Muscle of arm (tissue), 14 donors: ENCODE results near the gene MAGEA12. TPM values are rescaled to one million over a fixed set of nuclear protein-coding genes. Genes with fewer than 3 reads are reported as not detected.
"Not testable (repeated sequence)": the region's sequence is repeated elsewhere in the genome, so short reads cannot be mapped to it uniquely, and the experiment has no call there.

Source experiments
- DNase-seq: peaks from one replicate; pipeline ENCODE4 v3.0.0-alpha.2; 2013
- long read RNA-seq, 11 donors: transcript quantifications; one replicate each; lab custom pipeline, GENCODE V29; 2026
- polyA plus RNA-seq, 12 donors: library from polyadenylated mRNA; unstranded; fragments of 120-200 nt; gene quantifications; one replicate each; pipeline ENCODE4 v1.2.1, GENCODE V29; 2013; ENCODE audit not compliant: insufficient read length in 12 of 12

The MAGEA12 gene, protein sequence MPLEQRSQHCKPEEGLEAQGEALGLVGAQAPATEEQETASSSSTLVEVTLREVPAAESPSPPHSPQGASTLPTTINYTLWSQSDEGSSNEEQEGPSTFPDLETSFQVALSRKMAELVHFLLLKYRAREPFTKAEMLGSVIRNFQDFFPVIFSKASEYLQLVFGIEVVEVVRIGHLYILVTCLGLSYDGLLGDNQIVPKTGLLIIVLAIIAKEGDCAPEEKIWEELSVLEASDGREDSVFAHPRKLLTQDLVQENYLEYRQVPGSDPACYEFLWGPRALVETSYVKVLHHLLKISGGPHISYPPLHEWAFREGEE
- not detected for polyA plus RNA-seq
- long read RNA-seq, donor 1: 0 reads
- long read RNA-seq, donor 2: 0 reads
- long read RNA-seq, donor 3: 0 reads
- long read RNA-seq, donor 4: 0 reads
- long read RNA-seq, donor 5: 0 reads
- long read RNA-seq, donor 6: 0 reads
- long read RNA-seq, donor 7: 0 reads
- long read RNA-seq, donor 8: 0 reads
- long read RNA-seq, donor 9: 0 reads
- long read RNA-seq, donor 10: 0 reads
- long read RNA-seq, donor 11: 0 reads

DNA sequence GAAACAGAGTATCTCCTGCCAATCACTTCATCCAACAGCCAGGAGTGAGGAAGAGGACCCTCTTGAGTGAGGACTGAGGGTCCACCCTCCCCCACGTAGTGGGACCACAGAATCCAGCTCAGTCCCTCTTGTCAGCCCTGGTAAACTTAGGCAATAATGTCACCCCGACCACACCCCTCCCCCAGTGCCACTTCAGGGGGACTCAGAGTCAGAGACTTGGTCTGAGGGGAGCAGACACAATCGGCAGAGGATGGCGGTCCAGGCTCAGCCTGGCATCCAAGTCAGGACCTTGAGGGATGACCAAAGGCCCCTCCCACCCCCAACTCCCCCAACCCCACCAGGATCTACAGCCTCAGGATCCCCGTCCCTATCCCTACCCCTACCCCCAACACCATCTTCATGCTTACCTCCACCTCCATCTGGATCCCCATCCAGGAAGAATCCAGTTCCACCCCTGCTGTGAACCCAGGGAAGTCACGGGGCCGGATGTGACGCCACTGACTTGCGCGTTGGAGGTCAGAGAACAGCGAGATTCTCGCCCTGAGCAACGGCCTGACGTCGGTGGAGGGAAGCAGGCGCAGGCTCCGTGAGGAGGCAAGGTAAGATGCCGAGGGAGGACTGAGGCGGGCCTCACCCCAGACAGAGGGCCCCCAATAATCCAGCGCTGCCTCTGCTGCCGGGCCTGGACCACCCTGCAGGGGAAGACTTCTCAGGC, at the start of gene MAGEA12, which contains the start of gene CSAG1:
TSS of gene MAGEA12 (plus strand) at position 497 of the 715 bp plus-strand sequence. CDS start 2,405 bp downstream, outside the sequence.
TSS of gene CSAG1 (minus strand) at position 461 of the 715 bp plus-strand sequence. CDS start 1,261 bp downstream, outside the sequence.
- no peak for DNase-seq

DNA sequence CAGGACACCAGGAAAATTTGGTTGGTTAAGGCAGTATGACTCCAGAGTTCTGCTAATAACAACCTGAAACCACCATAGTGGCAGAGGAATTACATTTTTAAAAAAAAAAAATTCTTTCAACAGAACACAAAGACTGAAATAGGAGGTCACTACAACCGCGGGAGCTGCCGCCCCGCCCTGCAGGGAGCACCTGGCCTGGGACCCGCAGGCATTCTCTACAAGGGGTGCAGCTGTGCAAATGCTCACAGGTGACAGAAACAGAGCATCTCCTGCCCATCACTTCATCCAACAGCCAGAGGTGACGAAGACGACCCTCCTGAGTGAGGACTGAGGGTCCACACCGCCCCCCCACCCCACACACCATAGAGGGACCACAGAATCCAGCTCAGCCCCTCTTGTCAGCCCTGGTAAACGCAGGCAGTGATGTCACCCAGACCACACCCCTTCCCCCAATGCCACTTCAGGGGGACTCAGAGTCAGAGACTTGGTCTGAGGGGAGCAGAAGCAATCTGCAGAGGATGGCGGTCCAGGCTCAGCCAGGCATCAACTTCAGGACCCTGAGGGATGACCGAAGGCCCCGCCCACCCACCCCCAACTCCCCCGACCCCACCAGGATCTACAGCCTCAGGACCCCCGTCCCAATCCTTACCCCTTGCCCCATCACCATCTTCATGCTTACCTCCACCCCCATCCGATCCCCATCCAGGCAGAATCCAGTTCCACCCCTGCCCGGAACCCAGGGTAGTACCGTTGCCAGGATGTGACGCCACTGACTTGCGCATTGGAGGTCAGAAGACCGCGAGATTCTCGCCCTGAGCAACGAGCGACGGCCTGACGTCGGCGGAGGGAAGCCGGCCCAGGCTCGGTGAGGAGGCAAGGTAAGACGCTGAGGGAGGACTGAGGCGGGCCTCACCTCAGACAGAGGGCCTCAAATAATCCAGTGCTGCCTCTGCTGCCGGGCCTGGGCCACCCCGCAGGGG, 35.3 kb upstream of the MAGEA12 start, which contains the start of gene MAGEA3:
TSS of gene MAGEA3 (plus strand) at position 843 of the 980 bp plus-strand sequence. CDS start 2,039 bp downstream, outside the sequence.
- DNase-seq: not testable (repeated sequence)

DNA sequence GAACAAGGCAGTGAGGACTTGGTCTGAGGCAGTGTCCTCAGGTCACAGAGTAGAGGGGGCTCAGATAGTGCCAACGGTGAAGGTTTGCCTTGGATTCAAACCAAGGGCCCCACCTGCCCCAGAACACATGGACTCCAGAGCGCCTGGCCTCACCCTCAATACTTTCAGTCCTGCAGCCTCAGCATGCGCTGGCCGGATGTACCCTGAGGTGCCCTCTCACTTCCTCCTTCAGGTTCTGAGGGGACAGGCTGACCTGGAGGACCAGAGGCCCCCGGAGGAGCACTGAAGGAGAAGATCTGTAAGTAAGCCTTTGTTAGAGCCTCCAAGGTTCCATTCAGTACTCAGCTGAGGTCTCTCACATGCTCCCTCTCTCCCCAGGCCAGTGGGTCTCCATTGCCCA, 33.2 kb upstream of the MAGEA12 start:
- DNase-seq: not testable (repeated sequence)

DNA sequence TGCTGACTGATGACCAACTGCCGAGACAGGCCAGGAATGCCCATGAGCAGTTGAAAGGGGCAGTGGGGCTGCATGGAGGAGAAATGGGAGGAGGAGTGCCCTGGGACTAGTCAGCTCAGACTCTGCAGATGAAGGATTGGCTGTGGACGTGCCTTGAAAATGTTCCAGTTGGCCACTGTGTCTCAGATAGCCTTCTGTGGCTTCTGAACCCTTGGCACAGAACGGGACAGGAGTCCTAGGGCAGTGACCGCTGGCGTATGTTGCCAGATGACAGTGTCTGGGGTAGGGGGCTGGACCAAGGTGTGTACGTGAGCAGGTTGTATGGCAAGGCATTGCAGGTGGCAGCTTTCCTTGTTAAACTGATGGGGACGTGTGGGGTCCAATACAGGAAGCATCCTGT, 27.1 kb upstream of the MAGEA12 start:
- DNase-seq: not testable (repeated sequence)

DNA sequence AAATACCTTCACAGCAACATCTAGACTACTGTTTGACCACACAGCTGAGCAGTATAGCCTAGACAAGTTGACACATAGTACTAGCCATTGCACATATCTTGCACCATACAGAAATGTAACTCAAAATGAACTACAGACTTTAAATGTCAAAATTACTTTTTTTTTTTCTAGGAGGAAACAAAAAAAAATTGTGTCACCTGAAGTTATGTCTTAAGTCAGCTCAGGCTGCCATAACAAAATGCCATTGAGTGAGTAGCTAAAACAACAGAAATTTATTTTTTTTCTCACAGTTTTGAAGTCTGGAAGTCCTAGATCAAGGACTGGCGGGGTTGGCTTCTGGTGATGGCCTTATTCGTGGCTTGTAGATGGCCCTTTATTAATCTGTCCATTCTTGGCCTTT, 24.4 kb upstream of the MAGEA12 start, which contains the start of gene CSAG2:
TSS of gene CSAG2 (minus strand) at position 101 of the 400 bp plus-strand sequence. CDS start 161 bp downstream, outside the sequence.
- not testable (repeated sequence) for DNase-seq

DNA sequence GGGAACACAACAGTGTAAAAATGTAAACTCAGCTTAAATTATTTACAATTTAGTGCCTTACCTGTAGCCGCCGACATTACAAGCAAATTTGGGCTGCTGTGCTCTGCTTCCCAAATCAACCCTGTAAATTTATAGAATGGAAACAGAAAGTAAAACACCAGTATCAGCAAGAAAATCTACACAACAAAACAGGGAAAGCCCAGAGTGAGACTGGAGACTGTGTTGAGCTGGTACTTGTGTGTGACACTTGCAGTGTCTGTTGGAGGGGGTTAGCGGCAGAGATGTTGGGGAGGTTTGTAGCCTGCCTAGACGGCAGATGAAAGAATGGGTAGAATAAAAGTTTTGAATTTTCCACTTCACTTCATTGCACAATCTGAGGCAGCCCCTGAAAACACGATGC, 20.4 kb upstream of the MAGEA12 start:
- DNase-seq: not testable (repeated sequence)

DNA sequence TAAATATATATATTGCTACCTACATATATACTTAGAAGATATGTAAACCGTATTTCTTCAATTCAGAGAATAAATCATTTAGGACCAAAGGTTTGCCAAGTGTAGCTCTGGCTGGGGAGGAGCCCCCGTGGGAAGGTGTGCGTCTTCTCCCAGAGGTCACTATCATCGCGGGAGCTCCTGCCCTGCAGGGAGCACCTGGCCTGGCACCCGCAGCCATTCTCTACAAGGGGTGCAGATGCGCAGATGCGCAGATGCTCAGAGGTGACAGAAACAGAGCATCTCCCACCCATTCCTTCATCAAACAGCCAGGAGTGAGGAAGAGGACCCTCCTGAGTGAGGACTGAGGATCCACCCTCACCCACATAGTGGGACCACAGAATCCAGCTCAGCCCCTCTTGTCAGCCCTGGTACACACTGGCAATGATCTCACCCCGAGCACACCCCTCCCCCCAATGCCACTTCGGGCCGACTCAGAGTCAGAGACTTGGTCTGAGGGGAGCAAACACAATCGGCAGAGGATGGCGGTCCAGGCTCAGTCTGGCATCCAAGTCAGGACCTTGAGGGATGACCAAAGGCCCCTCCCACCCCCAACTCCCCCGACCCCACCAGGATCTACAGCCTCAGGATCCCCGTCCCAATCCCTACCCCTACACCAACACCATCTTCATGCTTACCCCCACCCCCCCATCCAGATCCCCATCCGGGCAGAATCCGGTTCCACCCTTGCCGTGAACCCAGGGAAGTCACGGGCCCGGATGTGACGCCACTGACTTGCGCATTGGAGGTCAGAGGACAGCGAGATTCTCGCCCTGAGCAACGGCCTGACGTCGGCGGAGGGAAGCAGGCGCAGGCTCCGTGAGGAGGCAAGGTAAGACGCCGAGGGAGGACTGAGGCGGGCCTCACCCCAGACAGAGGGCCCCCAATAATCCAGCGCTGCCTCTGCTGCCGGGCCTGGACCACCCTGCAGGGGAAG, 19.5 kb upstream of the MAGEA12 start, which contains the start of gene MAGEA2B:
TSS of gene MAGEA2B (plus strand) at position 814 of the 973 bp plus-strand sequence. CDS start 2,479 bp downstream, outside the sequence.
- DNase-seq: not testable (repeated sequence)

DNA sequence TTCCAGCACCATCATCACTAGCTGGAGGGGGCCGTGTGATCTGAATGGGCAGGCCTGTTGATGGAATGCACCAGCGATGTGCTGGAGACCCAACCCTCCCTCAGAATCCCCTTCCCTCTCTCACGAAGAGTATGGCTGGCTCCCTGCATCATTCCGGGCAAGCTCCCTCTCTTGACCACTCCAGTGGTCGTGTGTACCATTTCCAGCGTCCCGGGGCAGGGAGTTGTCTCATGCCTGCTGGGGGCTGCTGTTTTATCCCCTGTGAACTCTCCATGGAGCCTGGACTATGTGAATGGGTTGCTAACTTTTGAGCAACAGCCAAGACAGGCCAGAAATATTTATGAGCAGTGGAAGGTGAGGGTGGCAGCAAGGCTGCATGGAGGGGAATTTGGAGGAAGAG, 8.1 kb upstream of the MAGEA12 start:
- DNase-seq: no peak

DNA sequence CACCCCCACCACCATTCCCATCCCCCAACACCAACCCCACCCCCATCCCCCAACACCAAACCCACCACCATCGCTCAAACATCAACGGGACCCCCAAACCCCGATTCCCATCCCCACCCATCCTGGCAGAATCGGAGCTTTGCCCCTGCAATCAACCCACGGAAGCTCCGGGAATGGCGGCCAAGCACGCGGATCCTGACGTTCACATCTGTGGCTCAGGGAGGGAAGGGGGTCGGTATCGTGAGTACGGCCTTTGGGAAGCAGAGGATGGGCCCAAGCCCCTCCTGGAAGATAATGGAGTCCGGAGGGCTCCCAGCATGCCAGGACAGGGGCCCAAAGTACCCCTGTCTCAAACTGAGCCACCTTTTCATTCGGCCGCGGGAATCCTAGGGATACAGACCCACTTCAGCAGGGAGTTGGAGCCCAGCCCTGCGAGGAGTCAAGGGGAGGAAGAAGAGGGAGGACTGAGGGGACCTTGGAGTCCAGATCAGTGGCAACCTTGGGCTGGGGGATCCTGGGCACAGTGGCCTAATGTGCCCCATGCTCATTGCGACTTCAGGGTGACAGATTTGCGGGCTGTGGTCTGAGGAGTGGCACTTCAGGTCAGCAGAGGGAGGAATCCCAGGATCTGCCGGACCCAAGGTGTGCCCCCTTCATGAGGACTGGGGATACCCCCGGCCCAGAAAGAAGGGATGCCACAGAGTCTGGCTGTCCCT, 744 bp downstream of the MAGEA12 start:
- not testable (repeated sequence) for DNase-seq

DNA sequence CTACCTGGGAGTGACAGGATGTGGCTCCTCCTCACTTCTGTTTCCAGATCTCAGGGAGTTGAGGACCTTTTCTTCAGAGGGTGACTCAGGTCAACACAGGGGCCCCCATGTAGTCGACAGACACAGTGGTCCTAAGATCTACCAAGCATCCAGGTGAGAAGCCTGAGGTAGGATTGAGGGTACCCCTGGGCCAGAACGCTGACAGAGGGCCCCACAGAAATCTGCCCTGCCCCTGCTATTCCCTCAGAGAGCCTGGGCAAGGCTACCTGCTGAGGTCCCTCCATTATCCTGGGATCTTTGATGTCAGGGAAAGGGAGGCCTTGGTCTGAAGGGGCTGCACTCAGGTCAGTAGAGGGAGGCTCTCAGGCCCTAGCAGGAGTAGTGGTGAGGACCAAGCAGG, 1.5 kb downstream of the MAGEA12 start:
- no peak for DNase-seq

DNA sequence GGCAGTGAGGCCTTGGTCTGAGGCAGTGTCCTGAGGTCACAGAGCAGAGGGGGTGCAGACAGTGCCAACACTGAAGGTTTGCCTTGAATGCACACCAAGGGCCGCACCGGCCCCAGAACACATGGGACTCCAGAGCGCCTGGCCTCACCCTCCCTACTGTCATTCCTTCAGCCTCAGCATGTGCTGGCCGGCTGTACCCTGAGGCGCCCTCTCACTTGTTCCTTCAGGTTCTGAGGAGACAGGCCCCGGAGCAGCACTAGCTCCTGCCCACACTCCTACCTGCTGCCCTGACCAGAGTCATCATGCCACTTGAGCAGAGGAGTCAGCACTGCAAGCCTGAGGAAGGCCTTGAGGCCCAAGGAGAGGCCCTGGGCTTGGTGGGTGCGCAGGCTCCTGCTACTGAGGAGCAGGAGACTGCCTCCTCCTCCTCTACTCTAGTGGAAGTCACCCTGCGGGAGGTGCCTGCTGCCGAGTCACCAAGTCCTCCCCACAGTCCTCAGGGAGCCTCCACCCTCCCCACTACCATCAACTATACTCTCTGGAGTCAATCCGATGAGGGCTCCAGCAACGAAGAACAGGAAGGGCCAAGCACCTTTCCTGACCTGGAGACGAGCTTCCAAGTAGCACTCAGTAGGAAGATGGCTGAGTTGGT, 2.4 kb downstream of the MAGEA12 start:
- no peak for DNase-seq

DNA sequence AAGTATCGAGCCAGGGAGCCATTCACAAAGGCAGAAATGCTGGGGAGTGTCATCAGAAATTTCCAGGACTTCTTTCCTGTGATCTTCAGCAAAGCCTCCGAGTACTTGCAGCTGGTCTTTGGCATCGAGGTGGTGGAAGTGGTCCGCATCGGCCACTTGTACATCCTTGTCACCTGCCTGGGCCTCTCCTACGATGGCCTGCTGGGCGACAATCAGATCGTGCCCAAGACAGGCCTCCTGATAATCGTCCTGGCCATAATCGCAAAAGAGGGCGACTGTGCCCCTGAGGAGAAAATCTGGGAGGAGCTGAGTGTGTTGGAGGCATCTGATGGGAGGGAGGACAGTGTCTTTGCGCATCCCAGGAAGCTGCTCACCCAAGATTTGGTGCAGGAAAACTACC, 3.0 kb downstream of the MAGEA12 start:
- not testable (repeated sequence) for DNase-seq

DNA sequence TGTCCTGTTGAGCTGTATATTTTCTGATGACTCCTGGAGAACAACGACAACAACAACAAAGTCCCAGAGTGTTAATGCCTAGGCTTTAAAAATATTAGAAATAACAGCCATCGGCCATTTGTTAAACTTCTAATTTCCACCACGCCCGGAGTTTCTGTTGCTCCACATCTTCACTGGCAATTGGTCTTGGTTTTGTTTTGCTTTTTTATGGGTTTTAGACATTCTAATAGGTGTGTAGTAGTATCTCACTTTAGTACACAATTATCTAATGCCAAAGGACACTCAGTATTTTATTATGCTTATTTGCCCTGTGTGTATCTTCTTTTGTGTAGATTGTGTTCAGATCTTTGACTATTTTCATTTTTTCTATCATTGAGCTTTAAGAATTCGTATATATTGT, 5.0 kb downstream of the MAGEA12 start:
- no peak for DNase-seq

DNA sequence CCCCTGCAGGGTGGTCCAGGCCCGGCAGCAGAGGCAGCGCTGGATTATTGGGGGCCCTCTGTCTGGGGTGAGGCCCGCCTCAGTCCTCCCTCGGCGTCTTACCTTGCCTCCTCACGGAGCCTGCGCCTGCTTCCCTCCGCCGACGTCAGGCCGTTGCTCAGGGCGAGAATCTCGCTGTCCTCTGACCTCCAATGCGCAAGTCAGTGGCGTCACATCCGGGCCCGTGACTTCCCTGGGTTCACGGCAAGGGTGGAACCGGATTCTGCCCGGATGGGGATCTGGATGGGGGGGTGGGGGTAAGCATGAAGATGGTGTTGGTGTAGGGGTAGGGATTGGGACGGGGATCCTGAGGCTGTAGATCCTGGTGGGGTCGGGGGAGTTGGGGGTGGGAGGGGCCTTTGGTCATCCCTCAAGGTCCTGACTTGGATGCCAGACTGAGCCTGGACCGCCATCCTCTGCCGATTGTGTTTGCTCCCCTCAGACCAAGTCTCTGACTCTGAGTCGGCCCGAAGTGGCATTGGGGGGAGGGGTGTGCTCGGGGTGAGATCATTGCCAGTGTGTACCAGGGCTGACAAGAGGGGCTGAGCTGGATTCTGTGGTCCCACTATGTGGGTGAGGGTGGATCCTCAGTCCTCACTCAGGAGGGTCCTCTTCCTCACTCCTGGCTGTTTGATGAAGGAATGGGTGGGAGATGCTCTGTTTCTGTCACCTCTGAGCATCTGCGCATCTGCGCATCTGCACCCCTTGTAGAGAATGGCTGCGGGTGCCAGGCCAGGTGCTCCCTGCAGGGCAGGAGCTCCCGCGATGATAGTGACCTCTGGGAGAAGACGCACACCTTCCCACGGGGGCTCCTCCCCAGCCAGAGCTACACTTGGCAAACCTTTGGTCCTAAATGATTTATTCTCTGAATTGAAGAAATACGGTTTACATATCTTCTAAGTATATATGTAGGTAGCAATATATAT, 20.4 kb downstream of the MAGEA12 start, which contains the start of gene MAGEA2:
TSS of gene MAGEA2 (minus strand) at position 157 of the 965 bp plus-strand sequence. CDS start 2,479 bp downstream, outside the sequence.
- DNase-seq: not testable (repeated sequence)

DNA sequence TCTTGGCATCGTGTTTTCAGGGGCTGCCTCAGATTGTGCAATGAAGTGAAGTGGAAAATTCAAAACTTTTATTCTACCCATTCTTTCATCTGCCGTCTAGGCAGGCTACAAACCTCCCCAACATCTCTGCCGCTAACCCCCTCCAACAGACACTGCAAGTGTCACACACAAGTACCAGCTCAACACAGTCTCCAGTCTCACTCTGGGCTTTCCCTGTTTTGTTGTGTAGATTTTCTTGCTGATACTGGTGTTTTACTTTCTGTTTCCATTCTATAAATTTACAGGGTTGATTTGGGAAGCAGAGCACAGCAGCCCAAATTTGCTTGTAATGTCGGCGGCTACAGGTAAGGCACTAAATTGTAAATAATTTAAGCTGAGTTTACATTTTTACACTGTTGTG, 21.3 kb downstream of the MAGEA12 start:
- DNase-seq: not testable (repeated sequence)

DNA sequence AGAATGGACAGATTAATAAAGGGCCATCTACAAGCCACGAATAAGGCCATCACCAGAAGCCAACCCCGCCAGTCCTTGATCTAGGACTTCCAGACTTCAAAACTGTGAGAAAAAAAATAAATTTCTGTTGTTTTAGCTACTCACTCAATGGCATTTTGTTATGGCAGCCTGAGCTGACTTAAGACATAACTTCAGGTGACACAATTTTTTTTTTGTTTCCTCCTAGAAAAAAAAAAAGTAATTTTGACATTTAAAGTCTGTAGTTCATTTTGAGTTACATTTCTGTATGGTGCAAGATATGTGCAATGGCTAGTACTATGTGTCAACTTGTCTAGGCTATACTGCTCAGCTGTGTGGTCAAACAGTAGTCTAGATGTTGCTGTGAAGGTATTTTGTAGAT, 25.4 kb downstream of the MAGEA12 start, which contains the start of gene CSAG3:
TSS of gene CSAG3 (plus strand) at position 301 of the 400 bp plus-strand sequence.
- DNase-seq: not testable (repeated sequence)

DNA sequence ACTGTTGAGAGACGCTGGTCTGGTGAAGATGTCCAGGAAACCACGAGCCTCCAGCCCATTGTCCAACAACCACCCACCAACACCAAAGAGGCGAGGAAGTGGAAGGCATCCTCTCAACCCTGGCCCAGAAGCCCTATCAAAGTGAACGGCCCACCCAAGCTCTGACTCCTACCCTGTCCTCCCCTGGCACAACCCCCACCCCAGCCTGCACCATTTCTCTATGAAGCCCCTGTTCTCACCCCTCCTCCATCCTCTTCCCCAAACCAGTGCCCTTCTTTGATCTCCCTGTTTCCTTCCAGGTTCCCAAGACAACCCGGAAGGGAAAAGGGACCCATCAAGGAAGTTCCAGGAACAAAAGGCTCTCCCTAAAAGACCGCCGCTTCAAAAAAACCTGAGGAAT, 26.0 kb downstream of the MAGEA12 start:
- DNase-seq: not testable (repeated sequence)
